ENCODE results near the gene SAMD10. TPM values are rescaled to one million over a fixed set of nuclear protein-coding genes. Genes with fewer than 3 reads are reported as not detected.

The SAMD10 gene
- total and polyA plus RNA-seq, 8 donors: 1.3 to 7.3 (median 3.6) TPM

GRCh38 chr20:64024141-64024990, 44.9 kb upstream of the SAMD10 start:
- no peak for FAIRE-seq
- no peak overlapping the region for H3K4me3 ChIP-seq
- no peak for DNase-seq
- H3K4me1 ChIP-seq: peaks cover 0 to 8% (median 0%) of the 10 kb centered on the region in 3 donors
- intact Hi-C loops (cut with DNase I): no loop called here
- H3K36me3 ChIP-seq: peaks cover 4 to 78% (median 44%) of the 10 kb centered on the region in 3 donors
- no peak overlapping the region for H3K27ac ChIP-seq
- no peaks in the 10 kb centered on the region for H3K9me3 ChIP-seq
- 75 to 80% methylated on average over 17 of the region's 17 CpGs for WGBS, 2 donors
- peak in 3 of 4 donors; percentile 58 to 68 (median 66) for ATAC-seq
- H3K27me3 ChIP-seq: no peaks in the 10 kb centered on the region
- no peak for TF ChIP-seq CTCF (IDR thresholded peaks at IDR 0.05)

- intact Hi-C loops (cut with DNase I): no loop called here
- TF ChIP-seq CTCF (IDR thresholded peaks at IDR 0.05): no peak
- Histone ChIP-seq H3K27ac (no peak overlapping the region), H3K27me3 (no peaks in the 10 kb centered on the region), H3K4me3 (no peak overlapping the region), H3K36me3 (peaks cover 0 to 78% (median 39%) of the 10 kb centered on the region in 3 donors), H3K4me1 (peaks cover 0 to 8% (median 0%) of the 10 kb centered on the region in 3 donors), H3K9me3 (no peaks in the 10 kb centered on the region)
- DNase-seq (no peak), FAIRE-seq (no peak), ATAC-seq (peak in 1 of 4 donors; percentile 5)
- 75 to 77% methylated on average over 15 of the region's 15 CpGs for WGBS, 2 donors
Observed at GRCh38 chr20:64023361-64024140, 44.1 kb upstream of the SAMD10 start.

GRCh38 chr20:64022671-64023360, 43.4 kb upstream of the SAMD10 start:
- no peak for FAIRE-seq
- peaks cover 0 to 78% (median 40%) of the 10 kb centered on the region in 3 donors for H3K36me3 ChIP-seq
- 94 to 97% methylated on average over 17 of the region's 17 CpGs for WGBS, 2 donors
- intact Hi-C loops (cut with DNase I): no loop called here
- ATAC-seq: no peak
- no peaks in the 10 kb centered on the region for H3K27me3 ChIP-seq
- TF ChIP-seq CTCF (IDR thresholded peaks at IDR 0.05): no peak
- DNase-seq: no peak
- H3K4me3 ChIP-seq: no peak overlapping the region
- H3K9me3 ChIP-seq: no peaks in the 10 kb centered on the region
- no peak overlapping the region for H3K27ac ChIP-seq
- H3K4me1 ChIP-seq: peaks cover 0 to 8% (median 0%) of the 10 kb centered on the region in 3 donors

GRCh38 chr20:64021124-64021975, 41.9 kb upstream of the SAMD10 start:
- 93 to 96% methylated on average over 36 of the region's 36 CpGs for WGBS, 2 donors
- peaks cover 0 to 8% (median 0%) of the 10 kb centered on the region in 3 donors for H3K4me1 ChIP-seq
- peaks cover 0 to 80% (median 36%) of the 10 kb centered on the region in 3 donors for H3K36me3 ChIP-seq
- no peak overlapping the region for H3K27ac ChIP-seq
- DNase-seq (no peak), ATAC-seq (no peak), FAIRE-seq (no peak)
- no peak overlapping the region for H3K4me3 ChIP-seq
- H3K27me3 ChIP-seq: no peaks in the 10 kb centered on the region
- intact Hi-C loops (cut with DNase I): no loop called here
- TF ChIP-seq CTCF (IDR thresholded peaks at IDR 0.05): no peak
- H3K9me3 ChIP-seq: no peaks in the 10 kb centered on the region
